Panc1 (cell line): ENCODE results near the gene C8A. TPM values are rescaled to one million over a fixed set of nuclear protein-coding genes. Genes with fewer than 3 reads are reported as not detected.

Experiments used
- total RNA-seq: library from RNA; stranded (reverse); gene quantifications from one replicate; pipeline ENCODE4 v1.2.1, GENCODE V29; 2021; ENCODE audit not compliant: unreplicated experiment

The C8A gene
- total RNA-seq, 1 experiment from 2014 or later, result not detected

Other genes starting within 250 kb of the C8A start
- 11.1 TPM for gene PRKAA2, start 209.5 kb upstream of the C8A start, total RNA-seq
- 0.49 TPM for gene FYB2, start 35.4 kb upstream of the C8A start, total RNA-seq
- not detected for gene C8B, start 111.2 kb downstream of the C8A start, total RNA-seq